GM19397 (cell line): ENCODE data around the gene RANBP3.

Experiments
- ATAC-seq: cut with Tn5 transposase; IDR thresholded peaks from one replicate; pipeline ENCODE4 v1.9.1; 2021; ENCODE audit warnings: mild to moderate bottlenecking, moderate library complexity; ENCODE audit not compliant: unreplicated experiment

RANBP3 gene

DNA sequence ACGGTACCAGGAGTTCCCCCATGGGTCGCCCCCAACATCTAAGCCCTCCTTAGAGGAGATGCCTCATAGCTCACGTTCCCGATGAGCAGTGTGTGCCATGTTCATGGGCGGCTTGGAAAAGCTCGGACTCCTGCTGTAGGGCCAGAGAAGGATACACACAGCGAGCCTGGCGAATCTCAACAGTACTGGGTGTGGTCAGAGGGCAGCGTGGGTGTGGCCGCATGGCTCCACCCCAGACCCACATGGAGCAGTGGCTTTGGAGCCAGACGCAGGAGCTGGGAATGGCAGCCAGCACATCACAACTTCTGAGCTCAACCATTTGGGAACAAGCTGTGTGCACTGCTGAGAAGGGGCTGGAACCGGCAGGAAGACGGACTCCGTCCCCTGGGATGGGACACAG lies 48.3 kb downstream of the RANBP3 start:
- ATAC-seq = no peak

DNA sequence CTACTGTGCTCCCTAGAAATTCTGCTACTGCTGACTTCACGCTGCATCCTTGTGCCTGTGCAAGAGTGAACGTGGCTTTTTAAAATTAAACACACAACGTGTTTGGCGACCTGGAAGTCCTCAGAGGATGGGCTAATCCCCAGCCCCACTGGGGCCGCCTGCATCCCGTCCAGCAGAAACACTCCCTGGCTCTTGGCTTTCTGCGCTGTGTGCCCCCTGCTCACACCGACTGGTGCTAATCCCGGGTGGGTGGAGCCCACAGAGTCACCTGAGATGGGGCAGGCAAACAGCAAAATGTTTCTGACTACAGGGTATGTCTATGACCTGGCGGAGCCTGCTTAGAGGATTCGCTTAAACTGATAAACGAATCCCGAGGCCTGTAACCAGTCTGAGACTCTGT lies 48.8 kb downstream of the RANBP3 start:
- no peak for ATAC-seq

DNA sequence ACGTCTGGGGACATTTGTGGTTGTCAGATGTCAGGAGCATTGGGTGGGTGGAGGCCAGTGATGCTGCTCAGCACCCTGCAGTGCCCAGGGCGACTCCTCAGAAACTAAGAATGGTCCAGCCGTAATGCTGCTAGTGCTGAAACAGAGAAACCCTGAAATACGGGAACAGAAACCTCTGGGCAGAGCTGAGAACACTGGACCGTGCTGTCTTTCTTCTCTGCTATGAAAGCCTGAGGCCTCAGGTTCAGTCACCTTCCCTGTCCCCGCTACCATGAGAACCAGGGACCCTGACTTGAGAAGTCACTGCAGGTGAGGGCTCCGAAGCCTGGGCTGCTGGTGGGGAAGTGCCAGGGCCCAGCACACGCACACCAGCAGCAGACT lies 50.5 kb downstream of the RANBP3 start:
- ATAC-seq = no peak

DNA sequence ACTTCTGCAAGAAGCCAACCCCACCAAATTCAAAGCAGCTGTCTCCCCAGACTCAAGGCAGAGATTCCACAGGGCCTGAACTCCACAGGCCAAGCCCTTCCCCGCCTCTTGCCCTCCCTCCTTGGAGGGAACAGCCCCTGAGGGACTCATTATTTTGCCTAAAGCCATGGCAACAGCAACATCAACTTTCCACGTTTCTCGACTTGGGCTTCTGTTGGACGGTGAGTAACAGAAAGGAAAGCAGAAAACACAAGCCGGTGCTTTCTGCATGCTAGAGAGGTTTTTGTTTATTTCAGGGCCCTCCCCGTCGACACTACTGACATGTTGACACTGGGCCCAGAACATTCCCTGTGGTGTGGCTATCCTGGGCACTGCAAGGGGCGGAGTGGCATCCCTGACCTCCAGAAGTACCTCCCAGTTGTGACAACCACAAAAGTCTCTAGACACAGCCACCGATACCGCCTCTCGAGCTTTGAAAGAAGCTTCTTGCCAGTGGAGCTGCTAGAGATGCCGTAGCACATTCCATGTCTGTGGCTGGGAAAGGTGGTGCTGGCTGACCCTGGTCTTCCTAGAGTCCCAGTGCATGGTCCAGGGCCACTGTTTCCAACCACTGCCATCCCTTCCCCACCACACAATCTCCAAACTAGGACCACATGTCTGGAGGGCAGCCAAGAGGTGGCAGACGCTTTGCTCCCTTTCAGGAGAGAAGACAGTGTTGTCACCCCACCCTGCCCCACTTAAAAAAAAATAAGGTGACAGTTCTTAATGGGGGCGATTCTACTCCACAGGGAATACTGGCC lies 51.1 kb downstream of the RANBP3 start:
- no peak for ATAC-seq

DNA sequence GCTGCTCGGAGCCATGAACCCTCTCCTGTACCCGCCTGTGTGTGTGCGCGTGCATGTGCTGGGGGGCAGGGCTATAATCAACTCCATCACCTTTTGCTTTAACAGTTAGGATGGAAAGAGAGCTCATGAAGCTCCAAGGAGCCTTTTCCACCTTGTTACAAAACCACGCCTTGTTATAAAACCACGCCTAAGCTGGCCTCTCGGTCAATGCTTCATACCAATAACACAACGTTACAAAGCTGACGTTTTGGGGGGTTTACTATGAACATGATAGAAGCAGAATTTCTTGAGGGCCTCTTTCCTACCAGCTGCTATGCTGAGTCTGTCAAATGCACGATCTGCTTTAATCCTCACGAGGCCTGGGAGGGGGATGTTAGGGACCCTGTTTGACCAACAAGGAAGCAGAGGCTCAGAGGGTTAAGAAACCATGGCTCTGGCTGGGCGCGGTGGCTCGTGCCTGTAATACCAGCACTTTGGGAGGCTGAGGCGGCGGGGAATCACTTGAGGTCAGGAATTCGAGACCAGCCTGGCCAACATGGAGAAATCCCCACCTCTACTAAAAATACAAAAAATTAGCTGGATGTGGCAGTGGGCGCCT lies 52.0 kb downstream of the RANBP3 start:
- ATAC-seq = no peak

DNA sequence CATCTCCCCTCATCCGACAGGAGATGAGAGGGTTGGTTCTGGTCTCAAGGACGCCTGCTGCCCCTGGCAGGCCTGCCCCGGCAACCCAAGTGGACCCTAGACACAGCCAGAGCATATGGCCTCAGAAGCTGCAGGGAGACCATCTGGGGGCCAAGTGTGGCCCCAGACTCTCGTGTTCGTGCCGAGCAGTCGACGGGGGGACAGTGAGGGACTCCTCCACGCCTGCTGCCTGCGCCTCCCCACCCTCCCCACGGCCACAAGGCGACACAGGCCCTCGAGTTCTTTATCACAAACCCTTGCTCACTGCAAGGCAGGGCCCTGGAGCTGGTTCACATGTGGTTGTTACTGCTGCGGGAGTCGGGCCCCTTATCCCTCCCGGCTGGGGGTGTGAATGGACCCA lies 54.6 kb downstream of the RANBP3 start:
- no peak for ATAC-seq

DNA sequence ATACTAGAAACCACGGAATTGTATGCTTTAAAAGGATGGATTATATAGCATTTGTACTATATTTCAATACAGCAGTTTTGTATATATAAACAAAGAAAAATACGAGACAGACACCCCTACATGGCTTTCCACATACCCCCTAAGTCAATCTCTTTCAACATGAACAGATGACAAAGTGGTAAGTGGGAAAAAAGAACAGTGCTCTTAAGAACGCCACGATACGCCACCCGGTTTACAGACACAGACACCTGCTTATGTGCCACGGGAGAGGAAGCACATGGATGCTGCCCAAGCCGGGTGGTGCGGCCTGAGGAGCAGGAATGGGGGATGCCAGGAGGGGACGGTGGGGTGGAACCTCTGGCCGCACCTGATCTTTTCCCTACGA lies 55.8 kb downstream of the RANBP3 start:
- no peak for ATAC-seq

DNA sequence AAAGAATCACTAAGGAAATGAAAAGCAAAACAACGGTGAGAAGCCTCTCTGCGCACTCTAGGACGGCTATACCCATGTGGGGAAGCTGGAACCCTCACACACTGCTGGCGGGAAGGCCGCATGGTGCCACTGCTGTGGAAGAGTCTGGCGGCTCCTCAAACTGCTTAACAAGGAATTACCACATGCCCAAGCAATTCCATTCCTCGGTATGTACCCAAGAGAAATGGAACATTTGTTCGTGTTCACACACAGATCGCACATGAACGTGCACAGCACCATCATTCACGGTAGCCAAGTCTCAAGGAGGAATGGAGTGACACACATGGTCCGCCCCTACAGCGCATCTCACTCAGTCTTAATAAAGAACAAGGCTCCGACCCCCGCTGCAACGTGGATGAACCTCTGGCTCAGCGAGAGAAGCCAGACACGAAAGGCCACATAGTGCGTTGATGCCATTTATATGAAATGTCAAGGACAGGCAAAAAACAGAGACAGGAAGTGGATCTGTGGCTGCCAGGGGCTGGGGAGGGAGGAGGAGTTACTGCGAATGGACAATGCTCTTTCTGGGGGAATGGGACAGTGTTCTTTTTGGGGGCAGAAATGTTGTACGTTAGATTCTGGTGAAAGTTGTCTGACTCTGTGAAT lies 56.3 kb downstream of the RANBP3 start:
- no peak for ATAC-seq

DNA sequence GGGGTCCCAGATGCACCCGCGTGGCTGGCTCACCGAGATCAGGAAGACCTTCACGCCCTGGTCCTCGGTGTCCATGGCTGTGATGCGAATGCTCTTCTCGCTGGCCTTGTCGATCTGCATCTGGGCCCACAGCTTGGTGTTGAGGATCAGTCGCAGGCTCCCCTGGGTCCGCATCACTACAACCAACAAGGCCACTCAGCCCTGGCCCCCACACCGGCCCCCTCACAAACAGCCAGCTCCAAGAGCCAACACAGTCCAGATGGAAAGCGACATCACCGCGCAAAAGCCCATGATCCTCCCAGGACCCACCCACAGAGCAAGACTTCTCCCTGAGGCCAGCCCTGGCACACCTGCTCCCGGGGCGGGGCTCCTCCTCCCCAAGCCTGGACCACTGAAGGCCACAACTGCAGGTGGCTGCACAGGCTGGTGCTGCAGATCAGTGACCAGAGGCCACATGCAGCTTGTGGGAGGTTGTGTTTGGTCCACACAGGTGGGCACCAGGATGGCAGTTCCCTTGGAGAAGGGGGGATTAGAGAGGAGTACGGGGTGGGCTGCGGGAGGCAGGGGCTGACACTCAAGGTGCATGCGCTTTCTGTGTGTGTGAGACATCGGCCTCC lies 59.4 kb downstream of the RANBP3 start:
- ATAC-seq = no peak

DNA sequence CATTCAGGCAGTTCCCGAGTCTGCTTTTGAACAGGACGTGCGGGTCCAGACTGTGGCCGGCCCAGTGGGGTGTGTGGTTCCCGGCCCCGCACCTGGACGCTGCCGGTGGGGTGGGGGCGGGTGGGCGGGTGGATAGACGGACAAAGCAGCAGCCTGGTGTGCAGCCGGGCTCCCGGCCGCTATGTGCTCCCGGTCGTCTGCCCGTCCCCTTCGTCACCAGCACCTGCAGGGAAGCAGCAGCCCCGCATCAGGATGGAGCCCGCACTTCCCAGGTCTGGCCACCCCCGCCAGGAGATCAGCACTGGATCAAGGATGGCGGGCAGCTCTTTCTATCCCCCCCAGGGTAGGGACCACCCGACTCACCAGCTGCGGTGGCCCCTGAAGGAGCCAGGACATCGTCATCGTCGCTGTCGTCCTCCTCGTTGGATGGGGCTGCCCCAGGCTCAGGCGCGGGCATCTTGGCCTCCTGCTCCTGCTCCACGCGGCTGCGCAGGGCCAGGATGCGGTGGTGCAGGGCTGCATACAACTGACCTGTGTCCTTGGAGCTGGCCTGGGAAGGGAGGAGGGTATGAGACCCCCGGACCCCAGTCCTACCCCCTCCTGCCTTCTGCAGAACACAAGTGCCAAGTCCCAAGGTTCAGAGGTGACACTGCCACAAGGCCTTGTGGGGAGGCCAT lies 60.4 kb downstream of the RANBP3 start:
- ATAC-seq = no peak

DNA sequence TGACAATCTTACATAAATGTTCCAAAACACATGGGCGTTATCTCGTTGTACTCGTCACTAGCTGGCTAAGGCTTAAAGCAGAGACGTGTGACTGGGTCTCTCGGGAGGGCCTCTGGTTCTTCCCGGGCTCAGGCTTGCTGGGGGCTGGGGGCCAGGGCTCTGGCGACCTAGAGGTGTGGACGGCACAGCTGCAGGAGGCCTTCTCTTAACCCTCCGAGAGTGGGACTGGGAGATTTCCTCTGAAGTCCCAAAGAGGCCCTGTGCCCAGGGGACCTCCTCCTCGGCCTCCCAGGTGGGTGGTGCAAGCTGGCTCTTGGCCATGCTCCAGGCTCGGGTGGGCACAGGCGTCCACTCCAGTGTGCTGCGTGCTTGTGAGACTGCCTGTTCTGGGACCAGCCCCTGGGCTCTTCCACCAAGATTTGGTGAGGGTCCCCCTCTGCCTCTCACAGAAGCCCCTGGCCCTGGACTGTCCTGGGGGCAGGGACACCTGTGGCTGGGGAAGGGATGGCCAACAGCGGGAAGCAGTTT lies 61.7 kb downstream of the RANBP3 start:
- ATAC-seq = no peak

DNA sequence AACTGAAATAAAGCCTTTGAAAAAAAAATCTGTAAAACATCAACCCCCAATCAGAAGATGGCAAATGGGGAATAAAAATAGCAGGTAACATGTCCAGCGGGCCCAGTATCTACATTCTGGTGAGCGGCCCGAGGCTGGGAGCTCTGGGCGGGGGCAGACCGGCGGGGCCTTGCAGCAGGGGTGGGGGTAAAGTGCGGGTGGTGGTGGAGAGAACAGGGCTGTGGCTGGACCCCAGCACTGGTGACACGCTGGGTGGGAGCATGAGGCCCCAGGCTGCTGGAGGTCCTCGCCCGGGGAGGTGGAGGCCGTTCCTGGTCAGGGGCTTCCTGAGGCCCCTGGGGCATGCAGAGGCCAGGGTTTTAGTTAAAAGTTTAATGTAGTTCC lies 62.2 kb downstream of the RANBP3 start:
- ATAC-seq = no peak

DNA sequence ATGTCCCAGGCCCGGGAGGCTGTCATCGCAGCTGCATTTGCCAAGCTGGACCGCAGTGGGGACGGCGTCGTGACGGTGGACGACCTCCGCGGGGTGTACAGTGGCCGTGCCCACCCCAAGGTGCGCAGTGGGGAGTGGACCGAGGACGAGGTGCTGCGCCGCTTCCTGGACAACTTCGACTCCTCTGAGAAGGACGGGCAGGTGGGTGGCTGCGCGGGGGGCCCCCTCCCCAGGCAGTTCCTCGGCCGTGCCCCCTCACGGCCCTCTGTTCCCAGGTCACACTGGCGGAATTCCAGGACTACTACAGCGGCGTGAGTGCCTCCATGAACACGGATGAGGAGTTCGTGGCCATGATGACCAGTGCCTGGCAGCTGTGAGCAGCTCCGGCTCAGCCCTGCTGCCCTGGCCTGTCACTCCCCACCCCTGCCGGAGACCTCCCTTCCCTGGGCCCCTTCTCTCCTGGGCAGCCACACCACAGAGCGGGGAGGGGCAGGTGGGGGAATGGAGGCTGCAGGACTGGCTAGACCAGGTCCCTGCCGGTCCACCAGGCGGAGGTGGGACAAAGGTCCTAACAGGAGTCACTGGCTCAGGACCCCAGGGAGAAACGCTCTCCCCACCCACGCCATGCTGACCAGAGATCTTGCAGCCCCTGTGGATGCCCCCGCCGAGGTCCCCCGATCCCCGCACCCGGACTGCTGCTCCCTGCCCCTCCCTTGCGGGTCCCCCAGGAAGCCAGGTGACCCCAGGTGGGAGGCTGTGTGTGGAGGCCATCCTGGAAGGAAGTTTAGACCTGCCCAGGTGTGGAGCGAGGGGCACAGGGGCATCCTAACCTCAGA lies 62.8 kb downstream of the RANBP3 start:
- ATAC-seq = no peak

DNA sequence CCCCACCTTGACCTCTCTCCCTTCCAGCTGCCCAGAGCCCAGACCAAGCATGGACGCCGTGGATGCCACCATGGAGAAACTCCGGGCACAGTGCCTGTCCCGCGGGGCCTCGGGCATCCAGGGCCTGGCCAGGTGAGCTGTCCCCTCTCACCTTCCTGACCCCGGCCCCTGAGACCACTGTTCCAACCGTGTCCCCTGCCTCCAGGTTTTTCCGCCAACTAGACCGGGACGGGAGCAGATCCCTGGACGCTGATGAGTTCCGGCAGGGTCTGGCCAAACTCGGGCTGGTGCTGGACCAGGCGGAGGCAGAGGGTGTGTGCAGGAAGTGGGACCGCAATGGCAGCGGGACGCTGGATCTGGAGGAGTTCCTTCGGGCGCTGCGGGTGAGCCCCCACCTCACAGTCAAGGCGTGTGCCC lies 63.6 kb downstream of the RANBP3 start:
- no peak for ATAC-seq

DNA sequence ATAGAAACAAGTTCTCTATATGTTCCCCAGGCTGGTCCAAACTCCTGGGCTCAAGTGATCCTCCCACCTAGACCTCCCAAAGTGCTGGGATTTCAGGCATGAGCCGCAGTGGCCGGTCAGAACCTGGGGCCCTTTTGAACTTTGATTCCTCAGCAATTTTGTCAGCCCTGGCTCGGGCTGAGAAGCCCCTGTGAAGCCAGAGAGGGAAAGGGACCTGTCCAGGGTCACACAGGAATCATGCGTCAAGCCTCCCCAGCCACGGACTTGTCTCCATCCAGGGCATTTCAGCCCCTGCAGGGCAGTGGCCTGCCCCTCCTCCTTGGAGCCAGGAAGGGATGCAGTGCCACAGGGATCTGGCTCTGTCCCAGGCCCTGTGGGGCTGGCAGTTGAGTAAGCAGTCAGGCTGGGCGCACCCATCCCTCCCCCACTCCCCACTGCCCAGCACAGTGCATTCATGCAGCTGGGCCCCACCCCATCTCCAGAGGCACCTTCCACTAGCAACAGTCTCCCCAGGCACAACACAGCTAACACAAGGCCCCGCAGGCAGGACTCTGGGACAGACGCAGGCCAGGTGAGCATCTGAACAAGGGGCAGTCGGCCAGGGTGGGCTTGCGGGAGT lies 64.1 kb downstream of the RANBP3 start, which contains the start of gene CAPS:
Gene CAPS, plus strand, starts transcription at position 516 of the 619 bp plus-strand sequence. CDS start 153 bp downstream, outside the sequence.
- ATAC-seq = no peak

DNA sequence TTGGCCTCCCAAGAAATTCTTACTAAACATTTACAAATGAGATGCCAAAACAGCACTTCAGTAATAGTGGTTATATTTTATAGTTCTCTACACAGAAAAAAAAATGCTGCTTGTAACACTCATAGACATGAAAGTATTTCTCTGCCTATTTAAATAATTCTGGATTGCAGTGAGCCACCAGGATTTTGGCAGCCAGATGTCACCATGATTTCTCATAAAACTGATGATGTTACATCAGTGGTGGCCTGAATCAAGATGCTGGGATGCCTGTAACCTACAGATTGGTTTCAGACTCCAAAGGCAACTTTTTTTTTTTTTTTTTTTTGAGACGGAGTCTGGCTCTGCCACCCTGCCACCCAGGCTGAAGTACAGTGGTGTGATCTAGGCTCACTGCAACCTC lies 66.6 kb downstream of the RANBP3 start:
- ATAC-seq = no peak

DNA sequence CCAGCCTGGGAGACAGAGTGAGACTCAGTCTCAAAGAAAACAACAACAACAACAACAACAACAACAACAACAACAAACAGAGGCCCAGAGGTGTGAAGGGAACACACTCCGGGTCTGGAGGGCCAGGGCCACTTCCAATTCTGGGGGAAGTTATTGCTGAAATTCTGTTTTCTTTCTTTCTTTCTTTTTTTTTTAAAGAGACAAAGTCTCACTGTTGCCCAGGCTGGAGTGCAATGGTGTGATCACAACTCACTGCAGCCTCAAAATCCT lies 67.4 kb downstream of the RANBP3 start:
- ATAC-seq = no peak

DNA sequence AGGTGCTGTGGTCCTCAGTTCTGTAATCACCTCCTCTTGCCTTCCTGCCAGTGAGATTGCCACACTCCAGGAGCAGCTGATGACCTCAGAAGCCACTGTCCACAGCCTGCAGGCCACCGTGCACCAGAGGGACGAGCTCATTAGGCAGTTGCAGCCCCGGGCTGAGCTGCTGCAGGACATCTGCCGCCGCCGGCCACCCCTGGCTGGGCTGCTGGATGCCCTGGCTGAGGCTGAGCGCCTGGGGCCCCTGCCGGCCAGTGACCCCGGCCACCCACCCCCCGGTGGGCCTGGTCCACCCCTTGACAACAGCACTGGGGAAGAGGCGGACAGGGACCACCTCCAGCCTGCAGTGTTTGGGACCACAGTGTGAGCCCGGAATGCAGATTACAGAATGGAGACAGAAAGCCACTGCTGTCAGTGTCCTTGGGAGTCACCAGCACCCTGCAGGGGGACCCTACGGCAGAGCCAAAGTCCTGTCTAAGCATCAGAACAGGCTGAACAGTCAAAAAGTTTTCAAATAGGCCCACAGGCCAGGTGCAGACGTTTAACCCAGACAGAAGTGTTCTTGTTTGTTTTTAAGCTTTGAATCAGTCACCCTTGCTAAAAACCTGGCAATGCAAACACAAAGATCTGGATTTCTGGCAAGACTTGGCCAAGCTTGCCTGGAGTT lies 69.0 kb downstream of the RANBP3 start:
- no peak for ATAC-seq

DNA sequence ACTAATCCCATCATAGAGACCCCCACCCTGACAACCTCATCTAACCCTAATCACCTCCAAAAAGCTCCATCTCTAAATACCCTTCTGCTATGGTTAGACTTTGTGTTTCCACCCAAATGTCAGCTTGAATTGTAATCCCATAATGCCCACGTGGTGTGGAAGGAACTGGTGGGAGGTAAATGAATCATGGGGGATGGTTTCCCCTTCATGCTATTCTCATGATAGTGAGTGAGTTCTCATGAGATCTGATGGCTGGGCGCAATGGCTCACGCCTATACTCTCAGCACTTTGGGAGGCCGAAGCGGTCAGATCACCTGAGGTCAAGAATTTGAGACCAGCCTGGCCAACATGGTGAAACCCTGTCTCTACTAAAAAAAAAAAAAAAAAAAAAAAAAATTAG lies 70.7 kb downstream of the RANBP3 start:
- no peak for ATAC-seq
